ENCODE measurements around the gene ILDR1.

The ILDR1 gene

DNA sequence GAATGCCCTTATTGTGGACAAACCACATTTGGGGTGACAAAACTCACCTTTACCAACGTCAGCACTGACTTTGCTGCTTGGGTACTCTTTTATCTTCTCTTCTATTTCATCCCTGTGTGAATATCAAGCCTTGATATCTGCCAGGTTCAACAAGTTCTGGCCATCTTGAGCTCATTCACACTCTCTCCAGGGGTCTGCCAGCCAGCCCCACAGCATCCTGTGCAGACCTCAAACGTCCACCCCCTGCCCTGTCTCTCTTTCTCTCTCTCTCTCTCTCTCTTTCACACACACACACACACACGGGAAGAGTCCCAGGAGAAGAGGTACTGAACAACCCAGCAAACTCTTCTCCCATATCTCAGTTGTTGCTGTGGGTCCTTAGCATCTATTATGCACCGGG is 10.7 kb downstream of the ILDR1 start:
- no peaks in the 10 kb centered on the region for H3K36me3 ChIP-seq (ENCODE audit: insufficient read depth, low read length)
- no peak overlapping the region for H3K4me3 ChIP-seq (ENCODE audit: low read depth in 1 of 2, low read length in 2 of 2)
- no peak for TF ChIP-seq EZH2 (IDR thresholded peaks at IDR 0.05; ENCODE audit: borderline replicate concordance, low read depth, low read length, severe bottlenecking)
- TF ChIP-seq, protein P1, sequence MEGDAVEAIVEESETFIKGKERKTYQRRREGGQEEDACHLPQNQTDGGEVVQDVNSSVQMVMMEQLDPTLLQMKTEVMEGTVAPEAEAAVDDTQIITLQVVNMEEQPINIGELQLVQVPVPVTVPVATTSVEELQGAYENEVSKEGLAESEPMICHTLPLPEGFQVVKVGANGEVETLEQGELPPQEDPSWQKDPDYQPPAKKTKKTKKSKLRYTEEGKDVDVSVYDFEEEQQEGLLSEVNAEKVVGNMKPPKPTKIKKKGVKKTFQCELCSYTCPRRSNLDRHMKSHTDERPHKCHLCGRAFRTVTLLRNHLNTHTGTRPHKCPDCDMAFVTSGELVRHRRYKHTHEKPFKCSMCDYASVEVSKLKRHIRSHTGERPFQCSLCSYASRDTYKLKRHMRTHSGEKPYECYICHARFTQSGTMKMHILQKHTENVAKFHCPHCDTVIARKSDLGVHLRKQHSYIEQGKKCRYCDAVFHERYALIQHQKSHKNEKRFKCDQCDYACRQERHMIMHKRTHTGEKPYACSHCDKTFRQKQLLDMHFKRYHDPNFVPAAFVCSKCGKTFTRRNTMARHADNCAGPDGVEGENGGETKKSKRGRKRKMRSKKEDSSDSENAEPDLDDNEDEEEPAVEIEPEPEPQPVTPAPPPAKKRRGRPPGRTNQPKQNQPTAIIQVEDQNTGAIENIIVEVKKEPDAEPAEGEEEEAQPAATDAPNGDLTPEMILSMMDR (IDR thresholded peaks at IDR 0.05; ENCODE audit: borderline replicate concordance, extremely low read depth, low read length, poor library complexity, severe bottlenecking), result no peak
- H3K9ac ChIP-seq (ENCODE audit: low read depth, low read length), result no peak overlapping the region
- no peak overlapping the region for H3K27ac ChIP-seq (ENCODE audit: low read length)
- no peaks in the 10 kb centered on the region for H4K20me1 ChIP-seq (ENCODE audit: insufficient read depth, low read length)
- no peaks in the 10 kb centered on the region for H3K4me1 ChIP-seq (ENCODE audit: insufficient read depth, low read length)
- H3K79me2 ChIP-seq (ENCODE audit: insufficient read depth, low read length), result no peaks in the 10 kb centered on the region
- ATAC-seq (ENCODE audit: insufficient read depth, low read depth), result no peak
- H2AFZ ChIP-seq (ENCODE audit: low read depth, low read length), result no peak overlapping the region
- DNase-seq, result no peak
- H3K27me3 ChIP-seq (ENCODE audit: insufficient read depth, low read length, poor library complexity), result peaks cover 8% of the 10 kb centered on the region
- H3K9me3 ChIP-seq (ENCODE audit: insufficient read depth, low read length, severe bottlenecking), result no peaks in the 10 kb centered on the region
- H3K4me2 ChIP-seq (ENCODE audit: insufficient read depth, low read length), result no peak overlapping the region

DNA sequence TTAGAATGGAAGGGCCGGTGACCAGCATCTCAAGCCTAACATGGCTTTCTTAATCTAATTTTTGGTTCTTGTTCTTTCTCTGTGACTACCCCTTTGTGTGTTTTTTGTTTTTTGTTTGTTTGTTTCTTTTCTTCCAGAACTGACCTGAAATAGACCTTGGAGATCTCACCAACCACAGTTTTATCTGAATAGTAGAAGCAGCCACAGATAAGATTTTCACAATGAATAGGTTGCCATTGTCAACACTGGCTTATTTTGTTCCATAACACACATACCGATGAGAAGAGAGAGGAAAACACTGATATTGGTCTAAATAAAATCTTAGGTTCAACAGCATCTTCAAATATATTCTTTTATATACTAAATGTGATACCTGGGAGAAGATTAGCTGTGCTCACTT is 11.5 kb downstream of the ILDR1 start:
- H3K9me3 ChIP-seq (ENCODE audit: insufficient read depth, low read length, severe bottlenecking), result no peaks in the 10 kb centered on the region
- H3K4me1 ChIP-seq (ENCODE audit: insufficient read depth, low read length), result no peaks in the 10 kb centered on the region
- no peaks in the 10 kb centered on the region for H3K36me3 ChIP-seq (ENCODE audit: insufficient read depth, low read length)
- H3K4me3 ChIP-seq (ENCODE audit: low read depth in 1 of 2, low read length in 2 of 2), result no peak overlapping the region
- TF ChIP-seq, protein P1 (IDR thresholded peaks at IDR 0.05; ENCODE audit: borderline replicate concordance, extremely low read depth, low read length, poor library complexity, severe bottlenecking), result no peak
- no peak for TF ChIP-seq EZH2 (IDR thresholded peaks at IDR 0.05; ENCODE audit: borderline replicate concordance, low read depth, low read length, severe bottlenecking)
- no peak for ATAC-seq (ENCODE audit: insufficient read depth, low read depth)
- no peak overlapping the region for H3K27ac ChIP-seq (ENCODE audit: low read length)
- no peak overlapping the region for H3K4me2 ChIP-seq (ENCODE audit: insufficient read depth, low read length)
- no peak overlapping the region for H3K9ac ChIP-seq (ENCODE audit: low read depth, low read length)
- no peaks in the 10 kb centered on the region for H3K79me2 ChIP-seq (ENCODE audit: insufficient read depth, low read length)
- H3K27me3 ChIP-seq (ENCODE audit: insufficient read depth, low read length, poor library complexity), result peaks cover 8% of the 10 kb centered on the region
- no peak overlapping the region for H2AFZ ChIP-seq (ENCODE audit: low read depth, low read length)
- no peak for DNase-seq
- H4K20me1 ChIP-seq (ENCODE audit: insufficient read depth, low read length), result no peaks in the 10 kb centered on the region

DNA sequence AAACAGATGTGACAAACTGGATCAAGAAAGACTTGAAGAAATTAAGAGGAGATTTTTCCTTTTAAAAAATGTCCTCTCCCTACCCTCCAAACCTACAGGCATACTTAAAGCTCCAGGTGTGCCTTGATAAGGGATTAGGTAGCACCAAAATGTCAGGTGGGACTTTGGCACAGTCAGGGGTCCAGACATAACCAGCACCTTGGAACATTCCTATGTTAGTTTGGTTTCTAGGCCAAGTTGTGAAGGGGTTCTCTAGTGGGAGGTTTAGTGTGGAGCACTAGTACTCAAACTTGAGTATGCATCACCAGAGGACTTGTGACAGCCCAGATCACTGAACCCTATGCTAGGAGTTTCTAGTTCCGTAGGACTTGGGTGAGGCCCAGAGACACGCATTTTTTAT is 13.9 kb downstream of the ILDR1 start:
- no peak for ATAC-seq (ENCODE audit: insufficient read depth, low read depth)
- H3K9ac ChIP-seq (ENCODE audit: low read depth, low read length), result no peak overlapping the region
- no peaks in the 10 kb centered on the region for H3K79me2 ChIP-seq (ENCODE audit: insufficient read depth, low read length)
- no peak overlapping the region for H3K27ac ChIP-seq (ENCODE audit: low read length)
- no peaks in the 10 kb centered on the region for H3K4me1 ChIP-seq (ENCODE audit: insufficient read depth, low read length)
- H3K4me3 ChIP-seq (ENCODE audit: low read depth in 1 of 2, low read length in 2 of 2), result no peak overlapping the region
- no peak for TF ChIP-seq EZH2 (IDR thresholded peaks at IDR 0.05; ENCODE audit: borderline replicate concordance, low read depth, low read length, severe bottlenecking)
- TF ChIP-seq, protein P1 (IDR thresholded peaks at IDR 0.05; ENCODE audit: borderline replicate concordance, extremely low read depth, low read length, poor library complexity, severe bottlenecking), result no peak
- H3K36me3 ChIP-seq (ENCODE audit: insufficient read depth, low read length), result no peaks in the 10 kb centered on the region
- peaks cover 3% of the 10 kb centered on the region for H3K27me3 ChIP-seq (ENCODE audit: insufficient read depth, low read length, poor library complexity)
- no peaks in the 10 kb centered on the region for H4K20me1 ChIP-seq (ENCODE audit: insufficient read depth, low read length)
- no peak for DNase-seq
- no peak overlapping the region for H2AFZ ChIP-seq (ENCODE audit: low read depth, low read length)
- H3K9me3 ChIP-seq (ENCODE audit: insufficient read depth, low read length, severe bottlenecking), result no peaks in the 10 kb centered on the region
- no peak overlapping the region for H3K4me2 ChIP-seq (ENCODE audit: insufficient read depth, low read length)

DNA sequence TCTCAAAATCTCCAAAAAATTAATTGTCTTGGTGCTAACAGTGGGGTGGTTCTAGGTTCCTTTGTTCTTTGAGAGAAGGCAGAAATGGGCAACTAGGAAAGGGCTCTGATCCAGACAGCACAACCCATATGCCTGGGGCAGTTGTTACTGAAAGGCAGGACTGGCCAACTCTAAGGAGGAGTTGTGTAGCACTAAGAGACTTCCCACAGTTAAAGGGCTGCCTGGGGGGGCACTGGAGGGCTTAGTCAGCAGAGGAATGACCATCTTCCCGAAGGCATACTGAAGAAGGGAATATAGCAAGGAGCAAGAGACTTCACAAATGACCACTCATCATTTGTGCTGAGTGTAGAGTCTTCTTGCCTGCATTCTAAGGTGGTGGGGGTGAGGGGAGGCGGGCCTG is 15.8 kb downstream of the ILDR1 start:
- no peak overlapping the region for H3K4me3 ChIP-seq (ENCODE audit: low read depth in 1 of 2, low read length in 2 of 2)
- H3K27ac ChIP-seq (ENCODE audit: low read length), result no peak overlapping the region
- TF ChIP-seq EZH2 (IDR thresholded peaks at IDR 0.05; ENCODE audit: borderline replicate concordance, low read depth, low read length, severe bottlenecking), result no peak
- H3K27me3 ChIP-seq (ENCODE audit: insufficient read depth, low read length, poor library complexity), result no peaks in the 10 kb centered on the region
- H3K79me2 ChIP-seq (ENCODE audit: insufficient read depth, low read length), result no peaks in the 10 kb centered on the region
- no peaks in the 10 kb centered on the region for H3K36me3 ChIP-seq (ENCODE audit: insufficient read depth, low read length)
- ATAC-seq (ENCODE audit: insufficient read depth, low read depth), result no peak
- no peak overlapping the region for H3K4me2 ChIP-seq (ENCODE audit: insufficient read depth, low read length)
- no peak overlapping the region for H2AFZ ChIP-seq (ENCODE audit: low read depth, low read length)
- H3K9ac ChIP-seq (ENCODE audit: low read depth, low read length), result no peak overlapping the region
- H3K9me3 ChIP-seq (ENCODE audit: insufficient read depth, low read length, severe bottlenecking), result no peaks in the 10 kb centered on the region
- DNase-seq, result no peak
- no peaks in the 10 kb centered on the region for H4K20me1 ChIP-seq (ENCODE audit: insufficient read depth, low read length)
- no peaks in the 10 kb centered on the region for H3K4me1 ChIP-seq (ENCODE audit: insufficient read depth, low read length)
